Right cardiac atrium (tissue), 5 donors: ENCODE results near the gene BEGAIN. TPM values are rescaled to one million over a fixed set of nuclear protein-coding genes. Genes with fewer than 3 reads are reported as not detected.

ENCODE experiments used
- ATAC-seq, 2 donors: fragments of 200-7000 bp; cut with Tn5 transposase; one replicate each; pipeline versions ENCODE4 v1.8.0 to v1.9.1; 2020; ENCODE audit warnings: moderate library complexity in 2 of 2, mild to moderate bottlenecking in 1 of 2
- DNase-seq, 3 donors: peaks; one replicate each; pipeline ENCODE4 v3.0.0-alpha.2; 2020
- H3K27ac ChIP-seq: one replicate; pipeline ENCODE4 v1.5.1; 2013; ENCODE audit warnings: mild to moderate bottlenecking, low read length, control low read depth, moderate library complexity
- H3K27me3 ChIP-seq: one replicate; pipeline ENCODE4 v1.6.1; 2013; ENCODE audit not compliant: control insufficient read depth, insufficient read depth
- H3K4me1 ChIP-seq: one replicate; pipeline ENCODE4 v1.6.1; 2013; ENCODE audit warnings: low read length; ENCODE audit not compliant: control insufficient read depth, insufficient read depth
- H3K4me3 ChIP-seq: one replicate; pipeline ENCODE4 v1.5.1; 2013; ENCODE audit warnings: low read length, control low read depth
- H3K9me3 ChIP-seq: one replicate; pipeline ENCODE4 v1.6.1; 2013; ENCODE audit warnings: low read length; ENCODE audit not compliant: control insufficient read depth
- WGBS: extraction: QIAGEN DNeasy Blood & Tissue Kit; methylation state at CpG from one replicate; pipeline ENCODE4 v1.1.7; 2013; 5-methylcytosine and 5-hydroxymethylcytosine counted together
- intact Hi-C, 4 donors: fragments of 100-400 bp; cut with DNase I; formaldehyde crosslinking; loops; one replicate each; pipeline versions ENCODE4 v1.11.0 to v1.14.0; 2022 to 2023
- polyA plus RNA-seq: library from polyadenylated mRNA; stranded (reverse); fragments of 200-250 nt; gene quantifications from one replicate; pipeline ENCODE4 v1.2.3, GENCODE V29; 2013
- total RNA-seq, 4 donors: library from RNA; stranded (reverse); fragmentation: NEBNext Ultra II Directional; extraction: Animal tissue kit (Norgen Biotek cat#: 25700); gene quantifications; one replicate each; pipeline ENCODE4 v1.2.1, GENCODE V29; 2021
- donor health status: healthy with polysubstance abuse.
- donor health status: DM: no; HTN: yes; CAD: no.
- donor health status: DM: no; HTN: no; CAD: no.
- donor health status: DM: no; HTN: yes; CAD: no; lungs with severe emphysema.
- donor health status: DM: yes; HTN: yes; CAD: no.

Gene BEGAIN
- total and polyA plus RNA-seq, 5 donors = 1.4 to 2.7 (median 1.6) TPM

DNA sequence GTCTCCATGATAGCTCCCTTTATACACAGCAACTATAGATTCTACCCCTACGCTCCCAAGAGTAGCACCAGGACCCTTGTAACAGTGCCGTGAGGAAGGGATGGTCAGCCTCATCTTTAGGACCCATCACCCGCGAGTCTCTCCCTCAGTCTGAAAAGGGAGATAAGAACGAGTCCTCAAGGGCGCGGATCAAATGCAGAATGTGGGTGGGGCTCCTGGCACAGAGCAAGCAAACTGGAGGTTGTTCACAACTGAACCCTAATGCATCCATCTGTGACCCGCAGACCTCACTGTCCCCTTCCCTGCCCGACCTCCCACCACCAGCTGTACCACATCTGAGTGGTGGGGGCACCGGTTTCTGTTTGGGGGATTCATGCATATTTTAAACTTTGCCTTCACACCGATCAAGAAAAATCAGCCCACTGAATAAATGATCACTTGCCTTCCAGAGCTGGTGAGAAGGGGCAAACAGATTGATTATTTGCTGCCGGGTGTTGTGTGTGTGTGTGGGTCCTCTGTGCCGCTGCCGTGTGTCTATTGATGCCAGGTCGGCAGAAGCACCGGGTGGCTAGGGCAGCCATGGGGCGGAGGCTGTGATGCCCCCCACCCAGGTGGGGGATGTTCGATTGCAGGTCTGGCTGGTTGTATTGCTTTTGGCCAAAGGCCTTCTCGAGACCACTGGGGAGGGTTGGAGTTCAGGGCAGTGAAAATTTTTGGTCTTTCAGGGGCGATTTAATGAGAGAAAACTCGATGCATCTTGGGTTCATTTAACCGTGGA is 35.7 kb upstream of the BEGAIN start:
- Histone ChIP-seq H3K9me3 (no peaks in the 10 kb centered on the region), H3K27ac (no peak overlapping the region), H3K4me3 (no peak overlapping the region), H3K27me3 (no peaks in the 10 kb centered on the region), H3K4me1 (peaks cover 2% of the 10 kb centered on the region)
- no peak for ATAC-seq
- WGBS = 72% methylated on average over 22 of the region's 22 CpGs
- intact Hi-C loops = no loop called here
- no peak for DNase-seq

DNA sequence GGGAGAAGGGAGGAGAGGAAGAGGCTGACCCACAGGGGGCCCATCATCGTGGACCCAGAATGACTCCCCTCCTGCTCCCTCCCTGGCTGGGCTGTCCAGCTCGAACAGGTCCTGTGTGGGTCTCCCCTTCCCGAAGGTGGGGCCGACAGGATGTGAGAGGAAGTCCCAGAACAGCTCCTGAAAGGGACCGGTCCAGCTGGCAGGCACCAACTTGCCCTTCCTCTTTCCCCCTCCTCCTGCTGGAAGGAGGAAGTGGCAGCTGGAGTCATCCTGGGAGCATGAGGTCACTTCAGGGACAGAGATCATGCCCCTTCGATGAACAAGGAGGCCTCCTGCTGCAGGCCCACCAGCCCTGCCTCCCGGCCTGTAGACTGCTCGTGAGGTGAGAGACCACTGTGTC is 35.0 kb upstream of the BEGAIN start:
- no peak for ATAC-seq
- 31% methylated on average over 8 of the region's 8 CpGs for WGBS

DNA sequence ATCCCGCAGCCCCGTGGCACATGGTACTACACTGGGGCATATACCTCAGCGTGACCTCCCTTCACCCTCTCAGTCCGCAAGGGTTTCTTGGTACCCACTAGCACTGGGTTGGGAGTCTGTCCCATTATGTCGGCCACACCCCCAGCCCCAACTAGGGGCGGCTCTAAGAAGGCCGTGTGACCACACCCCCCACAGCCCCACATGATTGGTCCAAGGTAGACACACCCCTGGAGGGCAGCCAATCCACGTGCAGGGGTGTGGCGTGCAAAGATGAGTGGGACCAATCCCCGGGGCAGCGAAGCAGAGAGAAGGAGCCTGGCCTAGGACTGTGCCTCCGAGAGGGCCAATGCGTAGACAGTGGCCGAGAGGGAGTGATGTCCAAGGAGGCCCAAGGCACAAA is 34.6 kb upstream of the BEGAIN start:
- Histone ChIP-seq H3K9me3 (no peaks in the 10 kb centered on the region), H3K27me3 (no peaks in the 10 kb centered on the region), H3K27ac (no peak overlapping the region), H3K4me1 (peaks cover 6% of the 10 kb centered on the region), H3K4me3 (no peak overlapping the region)
- intact Hi-C loops = no loop called here
- ATAC-seq (peak in 1 of 2 donors; percentile 3), DNase-seq (no peak)
- WGBS = 78% methylated on average over 14 of the region's 14 CpGs

More for the DNA sequence above, 35.0 kb upstream of the BEGAIN start:
- H3K4me3 ChIP-seq = no peak overlapping the region
- H3K27ac ChIP-seq = no peak overlapping the region
- no peaks in the 10 kb centered on the region for H3K9me3 ChIP-seq
- H3K4me1 ChIP-seq = peaks cover 4% of the 10 kb centered on the region
- intact Hi-C loops = no loop called here
- peak in 1 of 3 donors; percentile 59 for DNase-seq
- H3K27me3 ChIP-seq = no peaks in the 10 kb centered on the region

DNA sequence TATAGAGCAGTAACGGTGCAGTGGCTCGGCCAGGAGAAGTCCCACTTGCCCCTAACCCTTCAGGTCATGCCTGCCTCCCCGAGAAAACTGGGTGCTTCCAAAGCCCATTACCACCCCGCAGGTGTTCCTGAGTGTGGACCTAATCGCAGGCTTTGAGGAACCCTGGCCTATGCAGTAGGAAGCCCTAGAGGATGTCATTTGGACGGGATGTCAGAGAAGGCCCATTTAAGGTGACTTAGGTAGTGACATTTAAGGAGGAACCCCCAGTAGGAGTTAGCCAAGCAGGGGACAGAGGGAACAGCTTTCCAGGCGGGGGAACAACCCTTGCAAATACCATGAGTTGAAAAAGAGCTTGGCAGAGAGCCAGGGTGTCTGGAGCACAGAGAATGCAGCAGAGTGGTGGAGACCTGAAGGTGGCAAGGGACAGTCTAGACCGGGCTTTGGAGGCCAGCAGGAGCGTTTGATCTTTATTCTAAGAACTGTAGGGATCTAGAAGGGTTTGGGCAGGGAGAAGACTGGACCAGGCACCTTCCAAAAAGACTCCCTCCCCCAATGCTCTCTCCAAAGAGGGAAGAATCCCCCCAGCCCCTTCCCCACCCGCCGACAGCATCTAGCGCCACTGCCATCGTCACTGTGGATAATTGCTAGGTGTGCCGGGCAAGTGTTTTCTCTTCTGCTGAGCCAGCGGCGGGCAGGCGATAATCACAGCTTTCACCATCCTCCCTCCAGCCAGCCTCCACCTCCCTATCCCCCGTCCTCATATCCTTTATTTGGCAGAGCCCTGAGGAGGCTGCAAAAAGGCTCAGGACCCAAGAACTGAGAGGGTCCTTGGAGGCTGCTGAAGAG is 33.3 kb upstream of the BEGAIN start:
- H3K27me3 ChIP-seq = no peaks in the 10 kb centered on the region
- no peaks in the 10 kb centered on the region for H3K9me3 ChIP-seq
- intact Hi-C loops = no loop called here
- WGBS = 75% methylated on average over 18 of the region's 18 CpGs
- no peak overlapping the region for H3K27ac ChIP-seq
- ATAC-seq (no peak), DNase-seq (no peak)
- H3K4me1 ChIP-seq = peaks cover 6% of the 10 kb centered on the region
- H3K4me3 ChIP-seq = no peak overlapping the region

DNA sequence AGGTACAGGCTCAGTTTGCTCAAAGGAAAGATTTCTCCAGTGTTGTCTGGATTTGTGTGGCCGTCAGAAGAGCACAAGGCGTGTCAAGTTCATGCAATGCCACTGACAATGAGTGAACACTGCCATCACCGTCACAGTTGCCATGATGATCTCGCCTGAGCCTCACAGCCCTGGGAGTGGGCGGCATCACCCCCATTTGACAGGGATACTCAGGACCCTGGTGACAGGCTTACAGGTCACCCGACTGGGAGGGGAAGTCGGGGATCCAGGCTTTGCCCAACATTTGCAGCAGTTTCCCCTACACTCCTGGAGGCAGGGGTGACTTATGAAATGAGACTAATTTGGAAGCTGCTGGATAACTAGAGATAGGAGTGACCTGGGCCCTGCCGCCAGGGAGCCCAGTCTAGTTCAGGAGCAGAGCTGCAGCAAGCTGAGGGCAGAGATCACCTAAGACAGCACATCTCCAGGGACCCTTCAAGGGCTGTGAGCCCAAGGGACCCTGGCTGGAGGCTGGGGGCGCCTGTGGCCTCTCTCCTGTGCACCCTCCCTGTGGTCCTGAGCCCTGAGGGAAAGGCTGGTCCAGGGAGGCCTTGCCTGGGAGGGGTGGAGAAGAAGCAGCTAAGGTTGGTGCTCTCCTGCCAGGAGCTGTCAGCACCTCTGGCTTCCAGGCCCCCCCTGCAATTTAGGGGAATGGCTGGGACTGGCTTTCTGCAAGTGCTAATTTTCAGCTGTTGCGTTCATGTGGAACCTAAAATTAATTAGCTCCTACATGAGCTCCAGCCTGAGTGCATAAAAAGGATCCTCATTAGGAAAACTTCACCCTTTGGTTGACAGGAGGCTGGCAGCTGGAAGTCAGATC is 32.4 kb upstream of the BEGAIN start:
- no peak overlapping the region for H3K27ac ChIP-seq
- DNase-seq = no peak
- no peak overlapping the region for H3K4me3 ChIP-seq
- peaks cover 6% of the 10 kb centered on the region for H3K4me1 ChIP-seq
- H3K27me3 ChIP-seq = no peaks in the 10 kb centered on the region
- no peak for ATAC-seq
- no peaks in the 10 kb centered on the region for H3K9me3 ChIP-seq
- intact Hi-C loops = no loop called here
- WGBS = 86% methylated on average over 10 of the region's 10 CpGs

DNA sequence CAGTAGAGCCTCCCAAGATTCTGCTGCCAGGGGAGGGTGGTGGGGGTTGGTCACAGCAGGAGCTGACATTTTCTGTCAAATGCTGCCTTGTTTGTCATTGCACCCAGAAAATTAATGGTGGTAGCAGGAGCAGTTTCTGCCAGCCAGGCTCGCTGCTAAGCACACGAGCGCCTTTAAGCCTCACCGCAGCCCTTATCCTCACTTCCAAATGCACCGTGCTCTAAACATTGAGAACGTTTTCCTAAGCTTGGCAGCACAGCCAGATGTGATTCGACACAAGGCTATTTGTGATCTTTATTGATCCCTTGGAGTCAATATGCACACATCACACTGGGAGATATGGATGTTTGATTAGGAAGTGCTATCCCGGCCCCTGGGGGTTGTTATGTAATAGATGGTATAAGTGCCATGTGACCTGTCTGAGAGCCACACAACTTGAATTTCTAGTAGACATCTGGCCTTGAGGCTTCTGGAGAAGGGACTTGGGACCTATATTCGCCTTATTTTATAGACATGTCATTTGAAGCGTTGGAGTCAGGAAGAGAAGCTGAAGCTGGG is 31.6 kb upstream of the BEGAIN start:
- Histone ChIP-seq H3K27ac (no peak overlapping the region), H3K4me1 (peaks cover 6% of the 10 kb centered on the region), H3K27me3 (no peaks in the 10 kb centered on the region), H3K4me3 (no peak overlapping the region), H3K9me3 (no peaks in the 10 kb centered on the region)
- WGBS = 62% methylated on average over 10 of the region's 10 CpGs
- no peak for ATAC-seq
- intact Hi-C loops = no loop called here
- DNase-seq = no peak

DNA sequence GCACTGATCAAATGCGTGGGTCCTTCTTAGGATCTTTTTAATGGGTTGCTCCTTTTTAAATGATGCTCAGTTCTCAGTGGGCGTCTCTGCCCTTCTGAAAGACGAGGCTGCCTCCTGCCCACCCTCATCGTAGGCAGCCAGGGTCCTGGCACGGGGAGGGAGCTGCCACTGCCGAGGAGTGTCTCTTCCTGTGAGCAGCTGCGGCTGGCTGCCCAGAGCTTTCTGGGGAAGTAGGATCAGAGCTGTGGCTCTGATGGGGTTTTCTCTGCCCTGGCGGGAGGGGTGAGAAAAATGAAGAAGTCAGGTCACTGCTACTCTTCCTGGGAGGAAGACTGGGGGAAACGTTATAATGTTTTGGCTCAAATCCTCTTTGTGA is 31.1 kb upstream of the BEGAIN start:
- 23% methylated on average over 9 of the region's 9 CpGs for WGBS
- DNase-seq (peak; percentile 44 to 77 (median 75)), ATAC-seq (peak; percentile 46 to 49)
- intact Hi-C loops = no loop called here
- Histone ChIP-seq H3K27me3 (no peaks in the 10 kb centered on the region), H3K4me1 (peaks cover 6% of the 10 kb centered on the region), H3K27ac (no peak overlapping the region), H3K9me3 (no peaks in the 10 kb centered on the region), H3K4me3 (no peak overlapping the region)

DNA sequence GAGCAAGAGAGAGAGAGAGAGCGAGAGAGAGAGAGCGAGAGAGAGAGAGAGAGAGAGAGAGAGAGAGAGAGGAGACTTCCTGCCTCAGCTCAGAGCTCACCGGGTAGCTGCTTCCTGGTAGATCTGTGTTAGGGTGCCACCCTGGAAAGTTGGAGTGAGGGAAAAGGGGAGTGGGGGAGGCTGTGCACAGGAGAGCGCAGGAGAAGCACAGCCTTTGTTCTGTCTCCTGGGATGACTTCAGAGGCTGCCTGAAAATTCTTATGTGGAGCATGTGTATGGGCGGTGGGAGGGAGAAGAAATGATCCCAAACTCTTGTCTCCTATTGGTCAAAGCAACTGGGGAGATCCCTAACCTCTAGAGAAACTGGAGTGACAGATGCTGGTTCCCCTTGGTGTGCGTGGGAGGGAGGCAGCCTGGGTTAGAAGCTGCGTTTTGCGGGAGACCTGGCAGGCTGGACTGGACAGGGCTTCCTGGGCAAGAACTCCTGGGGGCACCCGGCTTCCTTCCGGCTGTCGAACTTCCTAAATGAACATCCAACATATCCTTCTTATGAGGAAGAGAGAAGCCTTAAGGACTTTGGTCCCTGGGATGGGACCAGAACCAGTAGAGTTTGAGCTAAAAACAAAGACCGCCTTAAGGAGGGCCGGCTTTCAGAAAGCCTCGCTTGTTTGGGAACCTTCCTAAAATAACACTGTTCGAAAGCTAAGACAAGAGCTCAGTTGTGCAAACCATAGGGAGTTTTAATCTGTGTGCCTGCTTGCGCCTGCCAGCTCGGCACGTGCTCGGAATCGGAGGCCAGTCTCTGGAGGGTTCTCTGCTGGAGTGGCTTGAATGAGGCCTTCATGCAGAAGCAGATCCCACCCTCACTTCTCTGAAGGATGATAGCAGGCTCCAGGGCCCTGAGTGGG is 30.4 kb upstream of the BEGAIN start:
- H3K4me1 ChIP-seq = peaks cover 6% of the 10 kb centered on the region
- no peak overlapping the region for H3K4me3 ChIP-seq
- 30% methylated on average over 20 of the region's 20 CpGs for WGBS
- H3K9me3 ChIP-seq = no peaks in the 10 kb centered on the region
- no peaks in the 10 kb centered on the region for H3K27me3 ChIP-seq
- intact Hi-C loops = no loop called here
- DNase-seq (peak; percentile 73 to 90 (median 84)), ATAC-seq (peak; percentile 81 to 85)
- H3K27ac ChIP-seq = no peak overlapping the region

DNA sequence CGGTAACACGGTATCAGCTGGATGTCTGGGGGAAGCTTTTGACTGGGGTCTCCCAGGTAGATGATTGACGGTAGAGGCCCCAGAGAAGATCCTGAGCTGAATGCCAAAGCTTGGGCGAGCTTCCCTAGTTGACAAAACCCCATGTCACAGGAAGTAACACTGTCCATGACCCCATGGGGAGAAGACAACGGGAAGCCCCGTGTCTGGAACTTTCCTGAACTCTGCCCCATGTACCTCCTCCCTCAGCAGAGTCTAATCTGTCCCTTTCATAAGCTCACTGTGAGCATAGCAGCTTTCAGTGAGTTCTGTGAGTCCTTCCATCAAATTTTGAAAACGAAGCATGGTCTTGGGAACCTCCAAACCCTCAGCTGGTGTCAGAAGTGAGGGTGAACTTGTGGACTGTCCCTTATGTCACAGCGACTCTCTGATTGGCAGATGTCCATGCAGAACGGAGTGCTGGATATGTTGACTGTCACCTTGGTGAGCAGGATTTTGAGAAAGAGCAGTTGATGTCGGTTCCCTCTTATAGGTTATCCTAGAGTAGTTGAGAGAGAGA is 29.7 kb upstream of the BEGAIN start:
- ATAC-seq (no peak), DNase-seq (no peak)
- intact Hi-C loops = no loop called here
- 43% methylated on average over 10 of the region's 10 CpGs for WGBS
- Histone ChIP-seq H3K27me3 (no peaks in the 10 kb centered on the region), H3K9me3 (no peaks in the 10 kb centered on the region), H3K4me3 (no peak overlapping the region), H3K4me1 (peaks cover 6% of the 10 kb centered on the region), H3K27ac (no peak overlapping the region)
